RWPE1 (cell line): ENCODE data around the gene PRICKLE3.

ENCODE experiments used
- CTCF ChIA-PET: fragments of 350-600 bp; sonication (Branson Sonifier 250); formaldehyde crosslinking; extraction: SDS; loops from one replicate; lab custom pipeline; 2021; lab: Yijun Ruan, JAX
- POLR2A ChIA-PET: fragments of 400-600 bp; formaldehyde crosslinking; extraction: SDS; loops from one replicate; lab custom pipeline; 2020; ENCODE audit warnings: antibody characterized with exemption; ENCODE audit not compliant: low non-redundant PET; lab: Yijun Ruan, JAX
- DNase-seq: peaks from one replicate; pipeline ENCODE4 v3.0.0; 2012; ENCODE audit warnings: low spot score
- H3K27ac ChIP-seq: fragments of 450-650 bp; 2 replicates; pipeline ENCODE4 v1.5.1; 2017
- CTCF ChIP-seq: fragments of 450-650 bp; conservative IDR thresholded peaks from 2 replicates; pipeline ENCODE4 v1.5.1; 2017; ENCODE audit warnings: low read depth, mild to moderate bottlenecking

PRICKLE3 gene

GRCh38 chrX:49208399-49208798 lies 22.2 kb upstream of the PRICKLE3 start:
- ChIA-PET POLR2A (no interaction called here), CTCF (no interaction called here)
- no peak overlapping the region for H3K27ac ChIP-seq
- no peak for TF ChIP-seq CTCF
- no peak for DNase-seq

GRCh38 chrX:49206543-49206942 lies 20.4 kb upstream of the PRICKLE3 start:
- no peak for DNase-seq
- ChIA-PET CTCF (no interaction called here), POLR2A (no interaction called here)
- TF ChIP-seq CTCF: no peak
- H3K27ac ChIP-seq: no peak overlapping the region

GRCh38 chrX:49205443-49205842 lies 19.3 kb upstream of the PRICKLE3 start:
- POLR2A ChIA-PET: no interaction called here
- CTCF ChIA-PET: no interaction called here
- no peak for TF ChIP-seq CTCF
- no peak overlapping the region for H3K27ac ChIP-seq
- DNase-seq: no peak

GRCh38 chrX:49204709-49205108 lies 18.5 kb upstream of the PRICKLE3 start:
- ChIA-PET CTCF (no interaction called here), POLR2A (no interaction called here)
- DNase-seq: no peak
- H3K27ac ChIP-seq: no peak overlapping the region
- no peak for TF ChIP-seq CTCF

GRCh38 chrX:49204017-49204416 lies 17.8 kb upstream of the PRICKLE3 start:
- DNase-seq: no peak
- CTCF ChIA-PET: no interaction called here
- POLR2A ChIA-PET: no interaction called here
- no peak for TF ChIP-seq CTCF
- no peak overlapping the region for H3K27ac ChIP-seq

- no peak overlapping the region for H3K27ac ChIP-seq
- ChIA-PET CTCF (no interaction called here), POLR2A (no interaction called here)
- no peak for DNase-seq
- no peak for TF ChIP-seq CTCF
Observed at GRCh38 chrX:49203536-49203935, 17.4 kb upstream of the PRICKLE3 start.

- no peak for DNase-seq
- ChIA-PET POLR2A (no interaction called here), CTCF (no interaction called here)
- no peak overlapping the region for H3K27ac ChIP-seq
- no peak for TF ChIP-seq CTCF
Observed at GRCh38 chrX:49202022-49202421, 15.8 kb upstream of the PRICKLE3 start.
